Activated effector memory CD4-positive, alpha-beta T cell treated with Interleukin-2 at 50 U/mL for 16 hours (primary cell): ENCODE results near the gene MYO1D.

Experiments
- DNase-seq: peaks from one replicate; pipeline ENCODE4 v3.0.0-alpha.2; 2020

The MYO1D gene

DNA sequence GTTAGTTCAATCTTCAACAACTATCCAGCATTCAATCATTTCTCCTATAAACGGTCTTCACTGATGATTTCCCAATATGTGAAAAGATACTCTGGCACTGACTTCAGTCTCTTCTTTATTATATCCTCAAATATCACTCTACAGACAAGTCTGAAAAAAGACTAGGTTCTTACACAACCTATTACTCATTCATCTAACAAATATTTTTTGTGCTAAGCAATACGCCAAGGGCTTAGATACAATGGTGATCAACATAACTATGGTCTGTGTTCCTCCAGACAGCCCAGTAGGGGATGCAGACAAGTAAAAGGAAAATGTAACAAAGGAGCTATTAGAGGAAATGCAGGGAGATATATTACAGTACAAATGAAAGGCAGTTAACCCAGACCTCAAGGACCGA, 63.9 kb downstream of the MYO1D start:
- DNase-seq, result no peak

DNA sequence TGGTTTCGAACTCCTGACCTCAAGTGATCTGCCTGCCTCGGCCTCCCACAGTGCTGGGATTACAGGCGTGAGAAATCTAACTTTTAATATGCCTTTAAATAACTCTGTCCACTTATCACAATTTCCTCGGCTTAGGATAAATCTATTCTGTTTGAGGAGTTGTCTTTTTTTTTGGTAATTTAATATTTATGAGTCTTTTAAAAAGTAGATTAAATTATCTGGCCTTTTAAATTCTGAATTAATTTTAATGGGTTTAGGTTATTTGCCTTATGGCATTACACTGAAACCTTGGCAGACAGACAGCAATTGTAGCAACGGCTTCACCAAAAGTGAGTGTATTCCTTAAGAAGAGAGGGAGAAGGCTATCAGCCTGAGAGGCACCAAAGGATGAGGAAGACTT, 66.2 kb downstream of the MYO1D start:
- DNase-seq, result no peak

DNA sequence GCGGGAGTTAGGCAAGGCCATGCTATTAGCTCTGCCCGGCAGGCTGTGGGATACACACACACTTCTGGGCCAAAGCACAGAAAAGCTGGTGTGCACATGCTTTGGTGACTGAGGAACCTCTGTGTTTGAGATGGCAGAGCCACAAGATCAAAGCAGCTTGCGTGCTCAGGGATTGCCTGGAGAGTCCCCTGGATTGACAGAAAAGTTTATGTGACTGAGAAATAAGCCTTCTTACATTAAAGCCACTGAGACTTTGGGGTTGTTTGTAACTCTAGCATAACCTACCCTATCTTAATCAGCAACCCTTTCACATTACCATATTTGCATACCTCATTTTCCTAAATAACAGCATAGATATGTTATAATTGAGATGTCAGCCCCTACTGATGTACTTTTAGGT, 69.3 kb downstream of the MYO1D start:
- DNase-seq, result no peak

DNA sequence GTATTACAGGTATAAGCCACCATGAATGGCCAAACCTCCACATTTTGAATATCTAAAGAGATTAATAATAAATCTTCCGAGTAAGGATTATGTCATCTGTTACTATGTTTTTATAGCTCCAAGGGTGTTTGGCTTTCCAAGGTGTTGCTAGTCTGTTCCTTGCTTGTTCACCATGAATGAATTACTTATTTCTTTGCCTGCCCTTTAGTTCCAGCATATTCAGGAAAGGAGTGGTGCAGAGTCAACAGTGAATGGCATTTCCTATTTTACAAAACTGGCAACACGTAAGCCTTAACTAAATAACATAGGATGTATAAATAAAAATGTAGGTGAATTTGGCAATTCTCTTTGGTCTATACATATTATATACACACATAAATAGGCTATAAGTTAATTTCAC, 70.3 kb downstream of the MYO1D start:
- DNase-seq, result no peak

DNA sequence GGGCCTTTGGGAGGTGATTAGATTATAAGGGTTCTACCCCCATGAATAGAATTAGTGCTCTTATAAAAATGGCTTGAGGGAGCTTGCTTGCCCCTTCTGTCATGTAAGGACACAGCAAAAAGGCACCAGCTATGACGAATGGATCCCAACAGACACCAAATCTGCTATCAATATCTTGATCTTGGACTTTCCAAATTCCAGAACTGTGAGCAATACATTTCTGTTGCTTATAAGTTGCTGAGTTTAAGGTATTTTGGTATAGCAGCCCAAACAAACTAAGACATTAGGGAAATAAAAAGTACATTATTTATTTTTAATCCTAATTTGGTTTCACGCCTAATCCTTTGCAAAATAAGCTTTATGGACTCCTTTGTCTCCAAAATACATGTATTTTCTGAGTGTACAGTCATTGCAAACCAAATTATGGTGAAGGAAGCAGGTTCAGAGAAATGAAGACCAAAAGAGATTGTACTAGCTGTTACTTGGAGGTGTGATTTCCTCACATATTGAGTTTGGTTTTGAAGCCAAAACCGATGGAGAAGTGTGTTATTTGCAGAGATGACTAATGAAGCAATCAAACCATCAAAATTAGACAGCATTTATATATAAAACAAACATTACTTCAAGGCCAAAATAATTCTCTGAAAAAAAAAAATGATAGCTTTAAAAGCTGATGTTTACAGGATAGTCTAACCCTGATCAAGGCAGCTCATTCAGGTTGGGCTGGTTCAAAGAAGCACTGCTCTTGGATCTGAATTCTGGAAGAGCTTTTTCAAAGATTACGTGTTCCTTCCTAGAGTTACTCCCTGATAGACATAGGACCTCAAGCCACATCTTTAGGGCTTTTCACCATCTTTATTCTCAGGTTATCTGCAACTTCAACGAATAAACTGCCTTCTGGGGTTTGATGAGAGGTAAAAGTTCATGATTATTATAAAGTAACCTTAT, 71.6 kb downstream of the MYO1D start:
- no peak for DNase-seq

DNA sequence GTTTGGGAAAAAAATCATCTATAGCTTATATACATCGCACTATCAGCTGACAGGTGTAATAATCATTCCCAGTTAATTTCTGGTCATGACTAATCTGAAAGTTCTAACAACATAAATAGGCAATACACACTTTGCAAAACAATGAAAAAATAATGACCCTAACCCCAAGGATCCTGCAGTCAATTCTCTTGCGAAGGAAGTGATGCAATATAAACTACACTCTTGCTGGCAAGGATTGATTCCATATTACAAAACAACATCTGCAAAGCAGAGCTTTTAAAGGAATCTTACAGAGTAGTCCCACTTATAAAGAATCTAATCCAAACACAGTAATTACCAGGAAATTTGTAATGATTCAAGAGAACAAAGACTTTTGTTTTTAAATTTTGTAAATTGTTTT, 73.4 kb downstream of the MYO1D start:
- DNase-seq, result no peak

DNA sequence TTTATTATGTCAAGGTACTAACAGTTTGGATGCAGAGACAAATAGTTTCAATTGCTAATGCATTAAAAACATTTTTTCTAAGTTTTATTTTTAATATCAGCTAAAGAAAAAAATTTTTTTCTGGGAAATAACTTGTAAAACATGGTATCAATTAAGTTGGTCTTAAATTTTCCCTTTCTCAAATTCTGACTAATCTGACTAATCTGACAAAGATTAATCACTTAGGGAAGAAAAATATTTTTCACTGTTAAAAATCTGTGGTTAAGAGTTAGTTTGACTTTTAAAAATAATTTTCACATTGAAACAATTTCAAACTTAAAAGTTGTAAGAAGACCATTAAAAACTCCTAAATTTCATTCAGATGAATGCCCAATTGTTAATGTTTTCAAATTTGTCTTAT, 74.6 kb downstream of the MYO1D start:
- DNase-seq, result no peak

DNA sequence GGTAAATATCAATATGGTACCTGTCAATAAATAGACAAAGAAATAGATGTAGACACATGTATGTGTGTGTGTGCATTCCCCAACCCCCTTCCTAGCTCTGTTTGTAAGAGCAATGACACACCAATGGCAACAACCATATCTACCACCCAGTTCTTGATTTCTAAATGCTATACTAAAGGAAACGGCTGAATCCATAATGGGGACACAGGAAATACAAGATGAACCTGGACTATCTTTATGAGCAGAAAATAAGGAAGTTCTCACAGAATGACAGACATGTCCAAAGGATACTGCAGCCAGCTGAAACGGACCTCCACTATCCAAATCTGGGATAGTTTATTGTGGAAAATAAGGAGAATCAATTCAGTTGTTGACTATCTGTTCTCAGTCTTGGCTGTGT, 75.3 kb downstream of the MYO1D start:
- no peak for DNase-seq

DNA sequence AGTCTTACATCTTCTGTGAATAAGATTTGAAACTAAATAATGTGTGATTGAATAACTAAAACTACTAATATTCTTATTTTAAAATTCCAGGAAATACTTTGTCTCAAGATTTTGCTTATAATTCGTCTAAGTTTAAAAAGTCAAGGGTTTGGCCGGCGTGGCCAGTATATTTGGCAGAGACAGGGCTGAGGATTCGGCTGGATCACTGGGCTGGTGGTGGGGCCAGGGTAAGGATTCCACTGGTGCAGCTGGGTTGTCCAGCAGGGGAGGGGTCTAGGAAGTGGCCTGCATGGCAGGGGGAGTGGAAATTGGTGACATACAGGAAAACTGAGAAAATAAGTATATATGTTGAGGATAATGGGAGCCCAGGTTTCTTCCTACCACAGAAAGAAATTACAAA, 75.7 kb downstream of the MYO1D start:
- DNase-seq, result no peak

DNA sequence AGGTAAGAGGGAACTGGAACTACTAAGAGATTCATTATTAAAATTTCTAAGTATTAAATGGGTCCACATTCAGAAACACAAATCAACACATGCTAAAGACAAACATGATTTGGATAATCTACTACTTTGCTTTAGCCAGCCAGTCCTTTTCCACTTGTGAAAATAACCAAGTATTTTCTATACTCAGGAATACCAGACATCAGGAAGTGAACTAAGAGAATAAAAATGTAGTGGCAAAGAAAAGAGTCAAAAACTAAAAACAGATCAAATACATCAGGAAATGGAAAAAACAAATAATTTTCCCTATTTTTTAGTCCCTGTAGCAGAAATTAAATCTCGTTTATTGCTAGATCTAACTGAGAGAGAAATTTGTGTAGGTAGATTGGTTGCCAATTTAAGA, 78.0 kb downstream of the MYO1D start:
- no peak for DNase-seq

DNA sequence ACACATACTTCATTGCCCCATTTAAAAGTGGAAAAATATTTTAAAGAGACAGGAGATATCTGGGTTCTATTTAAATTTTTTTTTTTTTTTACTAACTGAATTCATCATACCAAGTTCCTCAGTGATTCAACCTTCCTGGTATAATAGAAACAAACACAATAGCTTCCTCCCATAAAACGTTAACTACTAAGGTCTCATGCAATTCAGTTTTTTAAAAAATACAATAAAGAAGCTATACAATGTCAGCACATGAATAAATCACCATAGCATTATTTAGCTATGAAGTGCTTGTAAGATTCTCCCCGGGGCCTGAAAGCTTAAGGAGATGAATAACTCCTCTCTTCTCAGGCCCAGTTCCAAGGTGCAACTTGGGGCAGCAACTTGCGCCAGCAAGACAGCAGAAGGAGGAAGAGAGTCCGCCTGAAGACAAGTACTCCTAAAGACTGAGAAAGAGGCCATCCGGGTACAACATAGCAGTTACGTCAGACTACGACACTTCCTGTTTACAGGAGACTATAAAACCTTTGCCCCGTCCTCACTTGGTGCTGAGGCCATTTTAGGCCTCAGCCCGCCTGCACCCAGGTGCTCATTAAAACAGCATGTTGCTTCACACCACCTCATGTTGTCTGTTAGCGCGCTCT, 81.5 kb downstream of the MYO1D start:
- DNase-seq, result no peak

DNA sequence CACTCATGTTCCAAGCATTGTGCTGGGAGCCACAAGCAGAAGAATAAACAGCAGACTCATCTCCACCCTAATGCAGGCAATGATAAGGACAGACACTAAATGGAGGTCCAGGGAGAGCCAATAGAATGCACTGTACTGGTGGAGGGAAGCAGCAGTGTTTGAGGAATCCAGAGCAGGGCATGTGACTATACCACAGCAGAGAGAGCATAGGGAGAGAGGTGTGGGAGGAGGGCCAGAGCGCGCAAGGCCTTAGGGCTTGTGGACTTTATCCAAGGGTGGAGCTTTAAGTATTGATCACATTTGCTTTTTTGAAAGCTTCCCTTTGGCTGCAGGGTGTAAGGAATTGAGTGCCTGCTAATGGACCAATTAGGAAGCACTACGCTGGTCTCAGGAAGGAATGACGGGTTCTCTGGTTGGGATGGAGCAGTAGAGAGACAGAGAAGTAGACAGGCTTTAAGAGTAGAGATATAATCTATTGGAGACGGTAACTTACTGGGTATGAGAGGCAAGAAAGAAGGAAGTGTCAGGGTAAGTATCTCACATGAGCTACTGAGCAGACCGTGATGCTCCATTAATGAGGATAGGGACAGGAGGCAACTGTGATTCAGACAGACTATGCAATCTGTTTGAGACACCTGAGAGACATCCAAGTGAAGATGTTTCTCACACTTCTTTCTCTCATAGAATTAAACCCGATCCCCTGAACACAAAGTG, 82.2 kb downstream of the MYO1D start:
- DNase-seq, result no peak

DNA sequence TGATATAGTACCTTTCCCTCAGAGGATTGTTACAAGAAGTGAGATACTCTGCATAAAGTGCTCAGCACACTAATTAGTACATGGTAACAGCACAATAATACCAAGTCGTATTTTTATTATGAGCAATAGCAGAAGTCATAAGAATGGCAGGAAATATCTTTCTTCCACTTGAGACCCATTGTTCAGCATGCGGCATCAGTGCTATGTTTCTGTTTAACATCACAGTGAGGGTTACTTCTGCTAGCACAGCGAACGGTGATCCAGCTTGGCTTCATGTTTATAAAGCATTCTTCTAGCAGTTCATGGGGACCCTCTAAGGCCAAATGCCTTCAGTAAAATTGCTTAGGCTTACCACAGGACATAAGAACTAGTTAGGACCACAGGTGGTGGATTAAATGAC, 83.1 kb downstream of the MYO1D start:
- no peak for DNase-seq

DNA sequence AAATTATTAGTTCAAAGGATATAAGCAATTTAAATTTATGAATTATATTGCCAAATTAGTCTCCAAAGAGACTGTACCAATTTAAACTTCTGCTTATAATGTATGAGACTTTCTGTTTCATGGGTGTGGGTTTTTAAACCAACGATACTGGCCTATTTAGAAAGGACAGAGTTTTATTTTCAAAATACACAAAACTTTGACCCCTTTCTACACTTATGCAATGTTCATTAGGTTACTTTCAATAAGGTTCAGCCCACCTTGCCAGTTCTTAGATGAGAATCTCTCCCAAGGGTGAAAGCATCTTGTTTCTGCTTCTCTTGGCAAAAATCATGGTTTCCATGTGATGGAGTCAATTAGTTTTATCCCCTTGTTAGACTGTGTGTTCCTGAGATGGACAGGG, 84.7 kb downstream of the MYO1D start:
- DNase-seq, result no peak

DNA sequence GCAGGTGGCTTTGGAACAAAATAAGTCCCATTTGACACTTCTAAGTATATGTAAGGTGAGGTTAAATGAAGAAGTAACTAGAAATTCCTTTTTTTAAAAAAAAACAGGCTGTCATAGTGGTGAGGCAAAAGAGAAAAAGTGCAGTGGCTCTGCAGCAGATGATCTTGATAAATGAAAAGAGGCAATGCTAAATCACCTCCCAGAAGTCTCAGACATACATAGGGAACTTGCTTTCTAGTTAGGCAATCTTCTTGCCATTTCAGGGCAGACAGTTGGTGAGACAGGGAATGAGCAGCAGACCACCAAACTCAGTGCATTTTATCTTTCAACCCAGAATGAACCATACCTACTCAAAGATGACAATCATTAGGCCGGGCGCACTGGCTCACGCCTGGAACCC, 90.8 kb downstream of the MYO1D start:
- DNase-seq, result no peak

DNA sequence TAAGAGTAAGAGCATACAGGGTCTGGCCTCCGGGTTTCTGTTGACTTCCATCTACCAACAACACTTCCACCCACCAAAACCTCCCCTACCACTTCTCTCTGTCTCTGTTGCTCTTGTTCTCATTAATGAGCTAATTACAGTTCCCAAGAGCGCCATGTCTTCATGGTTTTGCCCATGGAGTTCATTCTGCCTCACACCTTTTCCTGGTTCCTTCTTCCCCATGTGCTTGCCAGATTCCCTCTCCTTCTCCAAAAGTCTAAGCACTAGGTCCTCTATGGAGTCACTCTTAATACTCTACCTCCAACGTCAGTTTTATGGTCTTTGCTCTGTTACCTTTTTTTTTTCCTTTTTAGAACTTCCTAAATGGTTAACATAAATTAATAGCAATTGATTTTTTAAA, 92.8 kb downstream of the MYO1D start:
- no peak for DNase-seq

DNA sequence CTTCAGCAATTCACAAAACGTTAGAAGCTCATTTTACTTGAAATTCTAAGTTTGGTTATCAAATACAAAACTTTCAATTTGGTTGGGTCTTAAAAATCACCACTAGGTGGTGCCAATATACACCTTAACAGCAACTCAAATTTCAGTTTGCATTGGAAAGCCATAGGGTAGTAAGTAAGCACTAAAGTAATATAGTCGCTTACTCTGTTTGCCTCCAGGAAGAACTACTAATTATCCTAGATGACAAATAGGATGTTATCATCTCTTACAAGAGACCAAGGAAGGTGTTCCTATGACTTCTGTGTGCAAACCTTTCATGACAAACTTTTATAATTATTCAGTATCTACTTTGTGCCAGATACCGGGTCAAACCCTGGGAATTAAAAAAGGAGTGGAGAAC, 93.3 kb downstream of the MYO1D start:
- no peak for DNase-seq

DNA sequence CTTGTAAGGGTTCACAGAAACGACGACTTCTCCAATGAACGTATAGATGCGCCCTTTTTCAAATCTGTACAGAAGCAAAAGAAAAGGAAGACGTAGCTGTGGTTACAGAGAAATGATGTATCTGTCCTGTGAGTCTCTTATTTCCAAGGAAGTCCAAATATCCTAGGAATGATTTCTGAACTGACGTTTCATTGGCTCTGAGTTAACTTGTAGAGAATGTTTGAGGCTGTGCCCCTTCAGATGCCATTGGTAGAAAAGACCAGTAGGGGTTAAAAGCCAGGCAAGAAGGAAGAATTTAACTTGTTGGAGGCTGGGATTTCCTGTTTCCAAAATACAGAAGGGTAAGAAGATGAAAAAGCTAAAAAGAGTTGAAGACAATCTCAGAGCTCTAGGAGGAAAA, 96.2 kb downstream of the MYO1D start:
- DNase-seq, result no peak

DNA sequence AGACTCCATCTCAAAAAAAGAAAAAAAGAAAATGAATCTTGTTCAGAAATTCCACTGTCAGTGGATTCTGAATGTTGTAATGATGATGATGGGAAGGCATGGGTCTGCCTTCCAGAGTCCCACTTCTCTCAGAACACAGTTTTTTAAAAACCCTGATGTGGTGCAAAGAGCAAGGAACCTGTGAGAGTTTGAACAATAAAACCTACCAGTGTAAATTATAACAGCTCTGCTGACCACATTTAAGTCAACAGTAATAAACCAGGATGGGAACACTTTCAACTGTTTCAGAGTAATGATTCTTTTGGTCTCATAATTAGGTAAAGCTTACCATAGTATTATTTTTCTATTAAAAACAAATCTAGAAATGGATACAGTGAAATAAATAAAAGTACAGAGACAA, 99.0 kb downstream of the MYO1D start:
- no peak for DNase-seq

DNA sequence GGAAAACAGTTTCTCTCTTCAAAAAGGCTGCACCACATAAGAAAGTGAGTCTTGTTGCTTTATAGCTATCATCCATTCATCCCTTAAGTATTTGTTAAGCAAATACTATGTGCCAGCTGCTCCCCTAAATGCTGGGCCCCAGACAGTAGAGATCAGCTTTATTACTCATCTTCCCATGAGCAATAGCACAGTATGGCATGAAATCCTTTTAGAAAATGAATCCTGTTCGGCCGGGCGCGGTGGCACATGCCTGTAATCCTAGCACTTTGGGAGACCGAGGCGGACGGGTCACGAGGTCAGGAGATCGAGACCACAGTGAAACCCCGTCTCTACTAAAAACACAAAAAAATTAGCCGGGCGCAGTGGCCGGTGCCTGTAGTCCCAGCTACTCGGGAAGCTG, 99.5 kb downstream of the MYO1D start:
- DNase-seq, result no peak

DNA sequence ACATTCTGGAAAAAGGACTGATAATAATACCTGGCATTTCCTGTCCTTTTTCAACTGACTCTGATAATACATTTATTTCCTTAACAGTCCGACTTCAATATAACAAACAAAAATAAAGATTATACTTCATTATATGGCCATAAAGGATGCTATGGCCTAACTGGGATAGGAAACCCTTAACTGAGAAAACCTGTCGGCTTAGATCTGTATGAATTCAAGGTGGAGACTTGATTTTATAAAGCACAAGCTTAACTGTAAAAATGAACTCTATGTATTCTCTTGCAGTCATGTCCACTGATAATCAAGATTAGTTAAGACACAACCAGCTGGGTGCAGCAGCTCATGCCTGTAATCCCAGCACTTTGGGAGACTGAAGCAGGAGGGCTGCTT, 102.2 kb downstream of the MYO1D start:
- no peak for DNase-seq

DNA sequence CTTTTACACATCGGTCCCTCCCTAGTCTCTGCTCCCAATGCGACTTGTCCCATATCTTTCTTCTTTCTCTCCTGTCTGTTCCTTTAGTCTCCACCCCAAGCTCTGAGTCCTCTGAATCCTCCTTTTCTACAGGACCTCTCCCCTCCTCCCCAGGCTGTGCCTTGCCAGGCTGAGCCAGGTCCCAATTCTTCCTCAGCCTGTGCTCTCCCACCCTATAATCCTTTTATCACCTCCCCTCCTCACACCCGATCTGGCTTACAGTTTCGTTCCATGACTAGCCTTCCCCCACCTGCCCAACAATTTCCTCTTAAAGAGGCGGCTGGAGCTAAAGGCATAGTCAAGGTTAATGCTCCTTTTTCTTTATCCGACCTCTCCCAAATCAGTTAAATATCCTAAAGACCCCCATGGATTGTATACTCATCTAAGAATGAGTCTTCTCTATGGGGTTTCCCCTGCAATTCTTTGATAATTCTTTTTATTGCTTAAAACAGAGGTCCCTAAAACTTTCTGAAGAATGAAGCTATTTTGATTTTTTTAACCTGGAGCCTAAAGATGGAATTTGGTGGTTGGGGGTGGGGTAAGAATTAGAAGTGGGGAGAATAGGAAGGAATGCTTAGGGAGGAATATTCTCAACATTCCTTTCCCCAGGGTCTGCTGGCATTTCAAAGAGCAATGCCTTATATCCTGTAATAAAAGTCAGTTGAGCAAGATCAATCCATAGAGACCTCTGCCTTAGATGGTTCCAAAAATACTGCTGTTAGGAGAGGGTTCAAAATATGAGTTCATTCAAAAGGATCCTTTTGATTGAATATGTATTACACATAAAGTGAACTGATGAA, 102.8 kb downstream of the MYO1D start:
- no peak for DNase-seq

DNA sequence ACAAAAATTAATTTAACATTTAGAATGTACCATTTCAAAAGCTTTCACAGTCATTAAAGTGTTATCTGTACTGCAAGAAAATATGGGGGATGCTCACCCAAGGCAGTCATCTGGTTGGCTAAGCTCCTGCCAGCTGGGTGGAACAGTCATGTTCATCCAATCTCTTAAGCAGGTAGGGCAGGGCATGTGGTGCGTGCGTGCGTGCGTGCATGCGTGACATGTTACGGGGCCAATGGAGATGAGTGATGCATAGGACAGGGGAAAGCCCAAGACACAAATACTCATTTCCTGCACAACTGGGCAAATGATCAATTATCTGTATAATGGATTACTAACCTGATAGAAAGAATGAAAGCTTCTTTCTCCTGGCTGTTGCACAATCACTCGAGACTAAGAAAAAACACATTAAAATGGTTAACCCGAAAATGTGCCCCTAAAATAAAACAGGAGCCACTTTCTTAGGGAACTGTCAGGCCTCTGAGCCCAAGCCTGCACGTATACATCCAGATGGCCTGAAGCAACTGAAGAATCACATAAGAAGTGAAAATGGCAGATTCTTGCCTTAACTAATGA, 104.4 kb downstream of the MYO1D start:
- DNase-seq, result no peak
